Adipocyte (in vitro differentiated cells): ENCODE results near the gene RINL.

Source experiments
- DNase-seq: peaks from one replicate; pipeline ENCODE4 v3.0.0-alpha.2; 2015; ENCODE audit warnings: low read depth
- H3K27me3 ChIP-seq: replicated peaks from 2 replicates; pipeline ENCODE4 v1.7.0; 2013; ENCODE audit warnings: mild to moderate bottlenecking, low read length, moderate library complexity; ENCODE audit not compliant: control insufficient read depth, insufficient read depth
- H3K36me3 ChIP-seq: 2 replicates; pipeline ENCODE4 v1.7.0; 2013; ENCODE audit warnings: low read length, mild to moderate bottlenecking, moderate library complexity; ENCODE audit not compliant: control insufficient read depth, insufficient read depth, severe bottlenecking
- H3K4me1 ChIP-seq: 2 replicates; pipeline ENCODE4 v1.7.0; 2013; ENCODE audit warnings: mild to moderate bottlenecking, low read length, moderate library complexity; ENCODE audit not compliant: control insufficient read depth, insufficient read depth
- H3K4me3 ChIP-seq: 2 replicates; pipeline ENCODE4 v1.7.0; 2013; ENCODE audit warnings: mild to moderate bottlenecking, low read length, moderate library complexity
- H3K9ac ChIP-seq: 2 replicates; pipeline ENCODE4 v1.7.0; 2013; ENCODE audit warnings: mild to moderate bottlenecking, low read length, moderate library complexity
- H3K9me3 ChIP-seq: 2 replicates; pipeline ENCODE4 v1.7.0; 2013; ENCODE audit warnings: mild to moderate bottlenecking, low read length, moderate library complexity; ENCODE audit not compliant: control insufficient read depth

RINL gene

GRCh38 chr19:38852231-38853044 lies 25.6 kb downstream of the RINL start:
- Histone ChIP-seq H3K4me3 (peak overlapping the region; percentile 85), H3K4me1 (peaks cover 25% of the 10 kb centered on the region), H3K9ac (peak overlapping the region; percentile 91), H3K9me3 (no peaks in the 10 kb centered on the region), H3K36me3 (peaks cover 2% of the 10 kb centered on the region), H3K27me3 (no peaks in the 10 kb centered on the region)
- DNase-seq, result peak; percentile 81

- Histone ChIP-seq H3K27me3 (no peaks in the 10 kb centered on the region), H3K4me3 (peak overlapping the region; percentile 86), H3K9me3 (no peaks in the 10 kb centered on the region), H3K4me1 (peaks cover 31% of the 10 kb centered on the region), H3K36me3 (peaks cover 9% of the 10 kb centered on the region), H3K9ac (peak overlapping the region; percentile 92)
- DNase-seq, result peak; percentile 99
Measured at GRCh38 chr19:38851622-38852230, 26.3 kb downstream of the RINL start.

- H3K4me3 ChIP-seq, result peak overlapping the region; percentile 86
- no peaks in the 10 kb centered on the region for H3K27me3 ChIP-seq
- peak overlapping the region; percentile 92 for H3K9ac ChIP-seq
- no peak for DNase-seq
- no peaks in the 10 kb centered on the region for H3K9me3 ChIP-seq
- H3K36me3 ChIP-seq, result peaks cover 16% of the 10 kb centered on the region
- peaks cover 31% of the 10 kb centered on the region for H3K4me1 ChIP-seq
Measured at GRCh38 chr19:38850976-38851621, 27.0 kb downstream of the RINL start.

GRCh38 chr19:38850436-38850975 lies 27.6 kb downstream of the RINL start:
- Histone ChIP-seq H3K36me3 (peaks cover 22% of the 10 kb centered on the region), H3K4me3 (peak overlapping the region; percentile 86), H3K27me3 (no peaks in the 10 kb centered on the region), H3K9me3 (no peaks in the 10 kb centered on the region), H3K4me1 (peaks cover 31% of the 10 kb centered on the region), H3K9ac (peak overlapping the region; percentile 92)
- DNase-seq, result peak; percentile 100

GRCh38 chr19:38849860-38850435 lies 28.1 kb downstream of the RINL start, which contains the start of gene HNRNPL:
Gene HNRNPL, minus strand, starts transcription at chr19:38849986. Its CDS starts 20 bp downstream, at chr19:38849966.
- peaks cover 31% of the 10 kb centered on the region for H3K4me1 ChIP-seq
- peak within 1 kb of the TSS; percentile 86 for H3K4me3 ChIP-seq
- H3K27me3 ChIP-seq, result no peaks in the 10 kb centered on the region
- H3K9me3 ChIP-seq, result no peaks in the 10 kb centered on the region
- peak within 1 kb of the TSS; percentile 92 for H3K9ac ChIP-seq
- no peak for DNase-seq
- H3K36me3 ChIP-seq, result peaks cover 27% of the 10 kb centered on the region

GRCh38 chr19:38849147-38849859 lies 28.8 kb downstream of the RINL start:
- peaks cover 31% of the 10 kb centered on the region for H3K4me1 ChIP-seq
- peak; percentile 99 for DNase-seq
- H3K4me3 ChIP-seq, result peak overlapping the region; percentile 85

GRCh38 chr19:38848299-38849146 lies 29.6 kb downstream of the RINL start:
- Histone ChIP-seq H3K4me3 (peak overlapping the region; percentile 85), H3K4me1 (peaks cover 31% of the 10 kb centered on the region), H3K36me3 (peaks cover 41% of the 10 kb centered on the region), H3K9me3 (no peaks in the 10 kb centered on the region), H3K9ac (peak overlapping the region; percentile 86), H3K27me3 (no peaks in the 10 kb centered on the region)
- peak; percentile 30 for DNase-seq

More at GRCh38 chr19:38849147-38849859, 28.8 kb downstream of the RINL start:
- Histone ChIP-seq H3K36me3 (peaks cover 34% of the 10 kb centered on the region), H3K9ac (peak overlapping the region; percentile 86), H3K9me3 (no peaks in the 10 kb centered on the region), H3K27me3 (no peaks in the 10 kb centered on the region)

- H3K9me3 ChIP-seq, result no peaks in the 10 kb centered on the region
- H3K4me3 ChIP-seq, result no peak overlapping the region
- H3K27me3 ChIP-seq, result no peaks in the 10 kb centered on the region
- peaks cover 21% of the 10 kb centered on the region for H3K4me1 ChIP-seq
- H3K9ac ChIP-seq, result no peak overlapping the region
- peaks cover 66% of the 10 kb centered on the region for H3K36me3 ChIP-seq
- DNase-seq, result no peak
Measured at GRCh38 chr19:38846097-38846496, 32.0 kb downstream of the RINL start.

GRCh38 chr19:38845374-38846024 lies 32.6 kb downstream of the RINL start:
- H3K36me3 ChIP-seq, result peaks cover 72% of the 10 kb centered on the region
- no peak overlapping the region for H3K9ac ChIP-seq
- H3K9me3 ChIP-seq, result no peaks in the 10 kb centered on the region
- H3K4me3 ChIP-seq, result no peak overlapping the region
- no peaks in the 10 kb centered on the region for H3K27me3 ChIP-seq
- DNase-seq, result no peak
- peaks cover 17% of the 10 kb centered on the region for H3K4me1 ChIP-seq
